H1 (cell line): ENCODE measurements around the gene HNRNPA1. TPM values are rescaled to one million over a fixed set of nuclear protein-coding genes. Genes with fewer than 3 reads are reported as not detected.

ENCODE experiments used
- BACH1 ChIP-seq: IDR thresholded peaks from 2 replicates; pipeline ENCODE4 v1.6.1; 2012; ENCODE audit warnings: low read length, improper control_type of control experiment
- EP300 ChIP-seq, 2 experiments: IDR thresholded peaks; 1 replicate in 1 of 2; 2 replicates in 1 of 2; pipeline ENCODE4 v1.6.1; 2011 to 2012; ENCODE audit warnings: low read depth in 2 of 2, low read length in 2 of 2, mild to moderate bottlenecking in 2 of 2, borderline replicate concordance in 1 of 2, inconsistent platforms in 1 of 2, moderate library complexity in 1 of 2
- EZH2 ChIP-seq: fragments of 200-600 bp; sonication (generic); IDR thresholded peaks from 2 replicates; pipeline ENCODE4 v1.7.1; 2012; ENCODE audit warnings: low read depth, mild to moderate bottlenecking, moderate library complexity, low read length, inconsistent platforms; ENCODE audit not compliant: severe bottlenecking
- GTF2F1 ChIP-seq: IDR thresholded peaks from 2 replicates; pipeline ENCODE4 v1.6.1; 2012; ENCODE audit warnings: low read depth, low read length, improper control_type of control experiment, borderline replicate concordance
- RFX5 ChIP-seq: IDR thresholded peaks from 2 replicates; pipeline ENCODE4 v1.6.1; 2011; ENCODE audit warnings: low read depth, low read length, improper control_type of control experiment, borderline replicate concordance
- SIX5 ChIP-seq: IDR thresholded peaks from 2 replicates; pipeline ENCODE4 v1.6.1; 2011; ENCODE audit warnings: mild to moderate bottlenecking, low read depth, low read length
- SP4 ChIP-seq: IDR thresholded peaks from 2 replicates; pipeline ENCODE4 v1.6.1; 2012; ENCODE audit warnings: low read length, inconsistent platforms
- polyA plus RNA-seq, 7 experiments: library from polyadenylated mRNA; depleted of rRNA in 3 of 7; stranded (reverse) in 5 of 7; unstranded in 2 of 7; fragments of >200 nt in 5 of 7; fragments of 200-250 nt in 2 of 7; gene quantifications; 1 replicate in 5 of 7; 2 replicates in 1 of 7; 4 replicates in 1 of 7; pipeline versions ENCODE4 v1.2.1 to v1.2.3, GENCODE V29; 2011 to 2013; ENCODE audit warnings: missing spikeins in 2 of 7, mixed read lengths in 2 of 7
- total RNA-seq: library from RNA; stranded (reverse); fragmentation: NEBNext Ultra II Directional; extraction: Animal tissue kit (Norgen Biotek cat#: 25700); gene quantifications from 2 replicates; pipeline ENCODE4 v1.2.1, GENCODE V29; 2021
- TF ChIP-seq, protein P1 (sequence below): IDR thresholded peaks from 2 replicates; pipeline ENCODE4 v1.6.1; 2011; ENCODE audit warnings: low read length, improper control_type of control experiment
- TF ChIP-seq, protein P2 (sequence below): IDR thresholded peaks from 2 replicates; pipeline ENCODE4 v1.6.1; 2011; ENCODE audit warnings: low read depth, mild to moderate bottlenecking, low read length; ENCODE audit not compliant: insufficient read depth

Gene HNRNPA1
- total and polyA plus RNA-seq, 2 of the 8 experiments (the other 6 are each of a cell fraction or from before 2014, with no cell fraction given), result 835 to 2,738 TPM

DNA sequence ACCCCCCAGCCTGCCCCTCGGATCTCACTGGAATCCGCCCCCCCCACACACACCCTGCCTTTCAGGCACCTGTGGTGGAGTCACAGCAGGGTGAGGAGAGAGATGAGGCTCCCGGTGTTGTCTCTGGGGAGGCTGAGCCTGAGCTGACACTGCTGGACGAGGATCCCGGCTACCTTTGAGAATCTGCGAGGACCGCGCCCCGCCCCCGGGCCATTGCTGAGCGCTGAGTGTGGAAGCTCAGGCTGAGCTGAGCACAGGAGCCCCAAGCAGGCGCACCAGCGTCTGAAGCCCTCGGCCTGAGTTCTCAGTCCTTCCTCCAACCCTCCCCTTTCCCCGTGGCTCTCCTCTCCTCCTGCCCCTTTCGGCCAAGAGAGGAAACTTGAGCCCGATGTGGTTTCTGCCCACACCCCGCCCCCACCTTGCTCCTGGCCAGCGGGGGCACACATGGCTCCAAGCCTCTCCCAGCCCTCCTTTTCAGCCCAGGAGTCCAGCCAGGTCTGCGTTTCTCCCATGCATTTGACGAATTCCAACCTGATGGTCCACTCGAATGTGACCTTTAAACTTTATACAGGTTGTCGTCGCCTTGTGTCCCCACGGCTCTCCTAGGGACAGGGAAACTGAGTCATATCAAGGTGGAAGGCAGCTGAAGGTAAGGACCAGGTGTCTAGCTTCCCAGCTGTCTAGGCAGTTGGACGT lies 20.4 kb downstream of the HNRNPA1 start, which contains the start of gene NFE2 (continued):
- TF ChIP-seq, protein P1, sequence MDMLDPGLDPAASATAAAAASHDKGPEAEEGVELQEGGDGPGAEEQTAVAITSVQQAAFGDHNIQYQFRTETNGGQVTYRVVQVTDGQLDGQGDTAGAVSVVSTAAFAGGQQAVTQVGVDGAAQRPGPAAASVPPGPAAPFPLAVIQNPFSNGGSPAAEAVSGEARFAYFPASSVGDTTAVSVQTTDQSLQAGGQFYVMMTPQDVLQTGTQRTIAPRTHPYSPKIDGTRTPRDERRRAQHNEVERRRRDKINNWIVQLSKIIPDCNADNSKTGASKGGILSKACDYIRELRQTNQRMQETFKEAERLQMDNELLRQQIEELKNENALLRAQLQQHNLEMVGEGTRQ, result no peak
- TF ChIP-seq EP300 (IDR thresholded peaks at IDR 0.05; ENCODE audit: borderline replicate concordance in 1 of 2, low read depth in 2 of 2, low read length in 2 of 2), result no peak
- no peak for TF ChIP-seq RFX5
- no peak for TF ChIP-seq SP4
- TF ChIP-seq BACH1, result no peak
- TF ChIP-seq, protein P2, sequence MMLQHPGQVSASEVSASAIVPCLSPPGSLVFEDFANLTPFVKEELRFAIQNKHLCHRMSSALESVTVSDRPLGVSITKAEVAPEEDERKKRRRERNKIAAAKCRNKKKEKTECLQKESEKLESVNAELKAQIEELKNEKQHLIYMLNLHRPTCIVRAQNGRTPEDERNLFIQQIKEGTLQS, result no peak
- TF ChIP-seq GTF2F1, result no peak
- no peak for TF ChIP-seq EZH2
- no peak for TF ChIP-seq SIX5
